ENCODE results near the gene BRD4. TPM values are rescaled to one million over a fixed set of nuclear protein-coding genes. Genes with fewer than 3 reads are reported as not detected.

The BRD4 gene
- total RNA-seq, 3 donors from 2014 or later: 102 to 113 (median 112) TPM

DNA sequence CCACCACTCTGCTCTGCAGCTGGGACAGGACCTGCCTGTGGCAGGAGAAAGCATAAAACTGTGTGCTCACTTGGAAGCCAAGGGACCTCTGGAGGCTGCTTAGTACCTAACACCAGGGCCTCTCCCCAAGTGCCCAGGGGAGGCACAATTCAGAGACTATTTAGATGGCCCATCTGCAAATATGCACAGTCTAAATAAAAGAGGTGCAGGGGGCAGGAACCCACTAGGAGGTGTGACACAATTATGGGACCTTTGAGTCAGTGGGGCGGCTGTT lies 67.5 kb downstream of the BRD4 start:
- H3K36me3 Mint-ChIP-seq (ENCODE audit: insufficient read depth): peaks cover 38% of the 10 kb centered on the region
- DNase-seq (no peak), ATAC-seq (no peak)
- H3K27me3 Mint-ChIP-seq (ENCODE audit: low read depth): no peaks in the 10 kb centered on the region
- no peak overlapping the region for H3K4me3 Mint-ChIP-seq
- H3K9me3 Mint-ChIP-seq: no peaks in the 10 kb centered on the region
- H3K4me1 Mint-ChIP-seq (ENCODE audit: low read depth): peaks cover 6% of the 10 kb centered on the region

DNA sequence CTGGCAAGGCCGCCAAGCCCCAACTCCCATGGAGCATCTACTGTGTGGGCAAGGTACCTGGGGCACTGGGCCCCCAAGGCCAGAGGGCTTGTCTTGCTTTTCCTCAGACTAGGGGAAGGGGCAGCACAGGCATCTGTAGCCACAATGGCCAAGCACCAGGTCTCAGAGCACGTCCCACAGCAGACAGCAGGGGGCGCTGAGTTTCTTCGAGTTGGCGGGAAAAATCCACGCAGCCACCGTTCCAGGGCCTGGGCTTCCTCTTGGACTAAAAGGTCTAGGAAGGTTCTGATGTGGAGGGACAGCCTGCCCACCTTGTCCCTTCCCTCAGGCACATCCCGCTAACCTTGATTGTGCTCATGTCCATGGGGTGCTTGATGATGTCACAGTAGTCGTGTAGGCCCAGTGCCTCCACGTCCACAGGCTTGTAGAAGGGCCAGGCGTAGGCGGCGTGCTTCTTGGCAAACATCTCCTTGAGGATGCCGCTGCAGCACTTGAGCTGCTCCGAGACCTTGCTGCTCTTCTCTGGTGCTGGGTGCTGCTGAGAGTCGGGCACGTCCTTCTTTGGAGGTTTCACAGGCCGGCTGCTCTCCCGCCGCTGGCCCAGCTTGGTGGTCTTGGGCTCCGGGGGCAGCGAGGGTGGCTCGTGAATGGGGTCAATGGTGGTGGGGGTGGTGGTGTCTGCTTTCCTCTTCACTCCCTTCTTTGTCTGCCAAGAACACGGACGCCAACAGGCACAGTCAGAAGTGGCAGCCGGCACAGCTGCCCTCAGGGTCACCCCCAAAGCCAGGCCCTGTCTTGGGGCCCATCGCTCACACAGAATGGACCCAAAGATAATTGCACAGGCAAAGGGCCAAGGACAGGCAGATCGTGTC lies 68.0 kb downstream of the BRD4 start:
- peak; percentile 74 for DNase-seq
- Mint-ChIP-seq H3K4me1 (ENCODE audit: low read depth) (peaks cover 3% of the 10 kb centered on the region), H3K9me3 (no peaks in the 10 kb centered on the region), H3K4me3 (no peak overlapping the region), H3K36me3 (ENCODE audit: insufficient read depth) (peaks cover 35% of the 10 kb centered on the region), H3K27me3 (ENCODE audit: low read depth) (no peaks in the 10 kb centered on the region)
- peak; percentile 65 to 79 for ATAC-seq

DNA sequence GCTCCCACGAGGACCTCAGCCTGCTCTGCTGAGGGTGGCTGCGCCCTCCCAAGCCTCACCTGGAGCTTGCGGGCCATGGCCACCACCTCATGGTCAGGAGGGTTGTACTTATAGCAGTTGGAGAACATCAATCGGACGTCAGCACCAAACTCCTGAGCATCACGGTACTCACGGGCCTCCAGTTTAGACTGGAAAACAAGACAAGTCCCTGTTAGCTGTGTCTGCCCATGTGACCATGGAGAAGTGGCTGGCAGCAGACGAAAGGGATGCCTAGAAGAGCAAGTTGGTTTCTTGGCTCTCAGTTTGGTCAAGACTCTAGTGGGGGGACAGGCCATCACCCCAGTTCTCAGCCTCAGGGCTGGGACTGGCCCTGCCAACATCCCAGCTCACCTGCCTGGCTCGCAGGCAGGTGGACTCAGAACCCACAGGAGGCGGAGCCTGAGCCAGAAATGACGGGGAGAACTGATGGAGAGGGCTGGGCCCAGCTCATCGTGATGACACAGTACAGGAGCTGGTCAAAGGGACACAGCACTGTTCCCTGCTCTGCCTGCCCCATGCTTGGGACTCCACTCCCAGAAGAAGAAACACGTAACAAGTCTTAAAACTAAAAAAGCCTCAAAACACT lies 68.9 kb downstream of the BRD4 start:
- Mint-ChIP-seq H3K36me3 (ENCODE audit: insufficient read depth) (peaks cover 37% of the 10 kb centered on the region), H3K4me1 (ENCODE audit: low read depth) (peaks cover 3% of the 10 kb centered on the region), H3K27me3 (ENCODE audit: low read depth) (no peaks in the 10 kb centered on the region), H3K9me3 (no peaks in the 10 kb centered on the region), H3K4me3 (no peak overlapping the region)
- DNase-seq (no peak), ATAC-seq (no peak)

DNA sequence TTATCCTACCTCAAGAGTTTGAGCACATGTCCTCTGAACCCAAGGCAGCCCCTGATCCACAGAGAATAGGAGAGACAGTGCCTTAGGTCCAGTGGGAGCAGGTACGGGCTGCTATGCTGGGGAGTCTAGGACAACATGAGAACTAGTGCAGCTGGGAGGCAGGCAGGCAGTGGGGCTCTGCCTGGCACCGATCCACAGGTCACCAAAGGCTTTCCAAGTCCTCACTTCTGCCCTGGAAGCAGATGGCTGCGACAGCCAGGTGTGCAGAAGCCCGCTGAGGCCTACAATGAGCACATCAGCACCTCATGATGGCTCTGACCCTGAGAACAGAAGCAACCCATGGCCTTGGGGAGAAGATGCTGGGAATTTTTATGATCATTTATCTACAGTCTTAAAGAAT lies 70.3 kb downstream of the BRD4 start:
- H3K36me3 Mint-ChIP-seq (ENCODE audit: insufficient read depth): peaks cover 31% of the 10 kb centered on the region
- H3K4me1 Mint-ChIP-seq (ENCODE audit: low read depth): no peaks in the 10 kb centered on the region
- no peaks in the 10 kb centered on the region for H3K27me3 Mint-ChIP-seq (ENCODE audit: low read depth)

DNA sequence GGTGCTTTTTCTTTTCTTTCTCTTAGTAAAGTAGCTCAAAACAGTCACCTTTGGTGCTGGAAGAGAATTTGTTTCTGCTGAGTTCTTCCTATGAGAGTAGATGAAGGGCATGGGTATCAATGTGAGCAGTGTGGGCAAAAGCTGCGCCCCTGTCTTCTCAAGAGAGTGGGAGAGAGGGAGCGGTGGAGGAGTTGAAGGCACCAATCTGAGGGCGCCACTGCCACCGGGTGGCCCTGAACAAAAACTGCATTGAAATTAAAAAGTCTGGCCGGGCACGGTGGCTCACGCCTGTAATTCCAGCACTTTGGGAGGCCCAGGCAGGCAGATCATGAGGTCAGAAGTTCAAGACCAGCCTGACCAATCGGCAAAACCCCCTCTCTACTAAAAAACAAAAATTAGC lies 71.4 kb downstream of the BRD4 start:
- H3K4me1 Mint-ChIP-seq (ENCODE audit: low read depth): no peaks in the 10 kb centered on the region
- H3K4me3 Mint-ChIP-seq: no peak overlapping the region
- no peaks in the 10 kb centered on the region for H3K9me3 Mint-ChIP-seq
- ATAC-seq: no peak
- H3K36me3 Mint-ChIP-seq (ENCODE audit: insufficient read depth): peaks cover 39% of the 10 kb centered on the region
- H3K27me3 Mint-ChIP-seq (ENCODE audit: low read depth): no peaks in the 10 kb centered on the region
- DNase-seq: no peak

More for the DNA sequence above, 70.3 kb downstream of the BRD4 start:
- Mint-ChIP-seq H3K4me3 (no peak overlapping the region), H3K9me3 (no peaks in the 10 kb centered on the region)
- ATAC-seq (no peak), DNase-seq (no peak)

DNA sequence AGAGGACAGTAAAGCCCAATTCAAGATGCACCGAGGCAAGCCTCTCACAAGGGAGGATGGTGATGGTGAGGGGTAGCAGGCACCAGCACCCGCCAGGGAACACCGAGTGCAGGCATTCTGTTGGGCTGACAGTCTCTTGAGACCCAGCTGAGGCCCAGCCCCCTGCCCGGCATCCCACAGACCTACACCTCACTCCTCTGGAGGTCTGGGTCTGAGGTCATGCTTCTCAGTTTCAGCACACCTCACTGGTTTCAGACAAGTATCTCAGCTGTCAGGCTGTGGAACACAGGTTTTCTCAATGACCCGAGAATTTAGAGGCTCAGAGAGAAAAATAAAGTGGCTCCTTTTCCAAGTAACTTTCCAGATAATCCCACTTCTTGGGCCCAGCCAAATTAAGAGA lies 72.4 kb downstream of the BRD4 start:
- Mint-ChIP-seq H3K4me1 (ENCODE audit: low read depth) (no peaks in the 10 kb centered on the region), H3K27me3 (ENCODE audit: low read depth) (no peaks in the 10 kb centered on the region), H3K4me3 (no peak overlapping the region), H3K36me3 (ENCODE audit: insufficient read depth) (peaks cover 42% of the 10 kb centered on the region), H3K9me3 (no peaks in the 10 kb centered on the region)
- DNase-seq (no peak), ATAC-seq (no peak)

DNA sequence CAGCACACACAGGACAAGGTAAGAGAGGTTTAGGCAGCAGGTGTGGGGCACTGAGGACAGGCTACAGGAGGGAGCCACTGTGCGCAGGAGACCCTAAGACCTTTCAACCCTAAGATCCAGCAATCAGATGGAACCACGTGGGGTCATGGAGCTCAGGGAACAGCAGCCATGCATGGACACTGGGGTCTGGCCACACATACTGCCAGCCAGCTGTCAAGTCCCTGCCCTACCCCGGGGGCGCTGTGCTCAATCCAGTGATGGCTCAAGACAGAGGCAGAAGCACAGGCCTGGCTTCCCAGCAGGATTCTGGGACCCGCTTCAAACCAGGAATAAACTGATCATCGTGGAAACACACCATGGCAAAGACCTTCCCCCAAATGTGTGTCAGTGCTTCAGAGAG lies 74.6 kb downstream of the BRD4 start:
- Mint-ChIP-seq H3K4me3 (no peak overlapping the region), H3K36me3 (ENCODE audit: insufficient read depth) (peaks cover 46% of the 10 kb centered on the region), H3K27me3 (ENCODE audit: low read depth) (no peaks in the 10 kb centered on the region), H3K4me1 (ENCODE audit: low read depth) (no peaks in the 10 kb centered on the region), H3K9me3 (no peaks in the 10 kb centered on the region)
- DNase-seq: no peak
- ATAC-seq: no peak

DNA sequence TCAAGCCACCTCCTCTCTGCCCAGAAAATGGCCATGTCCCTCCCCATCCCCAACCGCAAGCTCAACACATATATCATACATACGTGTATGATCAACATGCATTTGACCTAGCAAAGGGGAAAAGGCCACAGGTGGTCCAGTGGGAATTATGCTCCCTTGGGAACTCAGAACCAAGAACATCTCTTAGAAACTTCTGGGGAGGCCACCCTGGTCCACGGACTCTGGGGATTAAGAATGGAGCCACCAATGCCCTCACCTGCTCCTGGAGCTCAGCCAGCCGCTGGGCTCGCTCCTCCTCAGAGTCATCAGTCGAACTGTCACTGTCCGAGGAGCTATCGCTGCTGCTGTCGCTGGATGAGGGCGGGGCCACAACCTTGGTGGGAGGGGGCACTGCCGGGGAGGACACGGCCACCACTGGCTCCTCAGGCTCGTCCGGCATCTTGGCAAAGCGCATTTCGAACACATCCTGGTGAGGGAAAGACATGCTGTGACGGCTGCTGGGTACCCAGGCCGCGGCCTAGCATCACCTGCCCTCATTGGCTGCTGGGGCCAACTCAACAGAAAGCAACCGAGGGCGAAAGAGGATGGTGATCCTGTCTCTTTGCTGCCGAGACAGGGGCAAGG lies 75.5 kb downstream of the BRD4 start:
- Mint-ChIP-seq H3K36me3 (ENCODE audit: insufficient read depth) (peaks cover 52% of the 10 kb centered on the region), H3K4me1 (ENCODE audit: low read depth) (no peaks in the 10 kb centered on the region)
- no peak for ATAC-seq

DNA sequence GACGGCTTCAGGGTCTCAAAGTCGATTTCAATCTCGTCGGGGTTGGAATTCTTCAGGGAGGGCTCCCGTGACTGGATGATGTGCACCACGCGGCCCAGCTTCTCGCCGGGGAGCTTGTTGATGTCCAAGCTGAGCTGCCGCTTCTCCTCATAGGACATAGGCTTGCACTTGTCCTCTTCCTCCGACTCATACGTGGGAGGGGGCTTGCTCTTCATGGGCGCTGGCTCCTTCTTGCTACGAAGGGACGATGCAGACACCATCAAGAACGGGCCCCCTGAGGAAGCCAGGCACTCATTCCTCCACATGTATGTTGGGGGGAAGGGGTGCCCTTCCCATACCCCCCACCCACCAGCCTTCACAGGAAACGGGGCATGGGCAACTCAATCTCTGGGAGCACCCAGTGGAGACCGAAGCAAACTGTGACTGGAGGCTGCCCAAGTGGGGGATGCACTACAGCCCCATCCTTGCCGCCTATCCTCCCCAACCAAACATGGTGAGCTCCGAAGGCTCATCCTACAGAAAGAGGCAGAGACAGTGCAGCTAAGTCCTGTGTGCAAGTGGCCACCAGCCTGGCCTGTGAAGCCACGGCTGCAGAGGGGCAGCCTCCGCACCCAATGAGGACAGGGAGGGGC lies 76.9 kb downstream of the BRD4 start:
- ATAC-seq (no peak), DNase-seq (no peak)
- no peaks in the 10 kb centered on the region for H3K9me3 Mint-ChIP-seq
- H3K4me1 Mint-ChIP-seq (ENCODE audit: low read depth): no peaks in the 10 kb centered on the region
- no peak overlapping the region for H3K4me3 Mint-ChIP-seq
- no peaks in the 10 kb centered on the region for H3K27me3 Mint-ChIP-seq (ENCODE audit: low read depth)
- peaks cover 47% of the 10 kb centered on the region for H3K36me3 Mint-ChIP-seq (ENCODE audit: insufficient read depth)

More for the DNA sequence above, 75.5 kb downstream of the BRD4 start:
- no peak overlapping the region for H3K4me3 Mint-ChIP-seq
- no peaks in the 10 kb centered on the region for H3K27me3 Mint-ChIP-seq (ENCODE audit: low read depth)
- no peaks in the 10 kb centered on the region for H3K9me3 Mint-ChIP-seq
- no peak for DNase-seq

DNA sequence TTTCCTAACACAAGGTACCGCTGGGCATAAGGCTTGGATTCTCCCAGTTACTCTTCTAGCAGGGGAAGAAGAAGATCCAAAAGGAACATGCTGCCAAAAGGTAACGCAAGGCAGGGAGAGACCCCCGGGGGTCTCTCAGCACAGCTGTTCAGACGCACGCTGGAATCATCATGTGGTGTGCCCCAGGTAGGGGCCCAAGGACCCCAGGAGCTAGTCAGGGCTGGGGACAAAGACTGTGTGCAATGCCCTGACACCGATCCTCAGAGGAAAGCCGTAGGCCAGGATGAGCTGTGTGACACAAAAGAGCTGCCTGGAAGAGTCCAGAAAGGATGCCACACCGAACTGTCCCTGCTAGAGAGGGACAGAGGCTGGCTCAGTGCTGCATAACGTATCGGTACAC lies 77.8 kb downstream of the BRD4 start:
- Mint-ChIP-seq H3K9me3 (no peaks in the 10 kb centered on the region), H3K4me3 (no peak overlapping the region), H3K27me3 (ENCODE audit: low read depth) (no peaks in the 10 kb centered on the region), H3K4me1 (ENCODE audit: low read depth) (no peaks in the 10 kb centered on the region), H3K36me3 (ENCODE audit: insufficient read depth) (peaks cover 45% of the 10 kb centered on the region)
- no peak for DNase-seq
- no peak for ATAC-seq

DNA sequence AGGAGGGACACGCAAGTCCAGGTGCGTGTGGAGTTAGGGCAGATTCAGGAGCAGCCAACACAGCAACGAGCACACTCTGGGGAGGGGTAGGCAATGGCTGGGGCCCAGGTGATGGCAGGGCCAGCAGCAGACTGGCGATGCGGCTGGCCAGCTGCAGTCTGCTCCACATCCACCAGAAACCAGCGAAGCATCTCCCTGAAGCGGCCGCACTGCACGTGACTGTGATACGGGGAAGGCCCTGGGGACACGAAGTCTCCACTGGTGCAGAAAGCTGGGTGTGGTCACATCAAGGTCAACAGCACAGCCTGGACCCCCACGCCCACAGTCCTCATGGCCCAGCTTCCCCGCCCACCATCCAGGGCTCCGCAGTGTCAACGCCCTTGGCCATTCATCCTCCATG lies 78.8 kb downstream of the BRD4 start:
- Mint-ChIP-seq H3K4me3 (no peak overlapping the region), H3K9me3 (no peaks in the 10 kb centered on the region), H3K27me3 (ENCODE audit: low read depth) (no peaks in the 10 kb centered on the region), H3K4me1 (ENCODE audit: low read depth) (no peaks in the 10 kb centered on the region), H3K36me3 (ENCODE audit: insufficient read depth) (peaks cover 44% of the 10 kb centered on the region)
- DNase-seq: no peak
- no peak for ATAC-seq

DNA sequence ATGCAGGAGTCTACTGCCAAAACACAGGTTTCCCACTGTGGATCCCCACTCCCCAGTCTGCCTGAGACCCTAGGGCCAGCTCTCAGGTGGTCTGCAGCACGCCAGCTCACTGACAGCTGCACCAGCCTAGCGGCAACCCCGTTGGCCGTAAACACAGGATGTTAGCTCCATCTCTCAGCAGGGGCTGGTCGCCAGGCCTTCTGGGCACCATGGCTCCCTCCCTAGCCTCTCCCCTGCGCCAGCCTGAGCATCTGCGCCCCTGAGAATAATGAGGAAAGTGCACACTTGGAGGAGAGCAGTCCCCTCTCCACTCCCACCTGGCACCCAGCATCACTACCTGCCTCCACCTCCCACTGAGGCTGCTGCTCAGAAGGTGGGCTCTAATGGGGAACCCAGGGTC lies 79.3 kb downstream of the BRD4 start:
- Mint-ChIP-seq H3K4me1 (ENCODE audit: low read depth) (no peaks in the 10 kb centered on the region), H3K9me3 (no peaks in the 10 kb centered on the region), H3K27me3 (ENCODE audit: low read depth) (no peaks in the 10 kb centered on the region), H3K4me3 (no peak overlapping the region), H3K36me3 (ENCODE audit: insufficient read depth) (peaks cover 47% of the 10 kb centered on the region)
- ATAC-seq: no peak
- no peak for DNase-seq

DNA sequence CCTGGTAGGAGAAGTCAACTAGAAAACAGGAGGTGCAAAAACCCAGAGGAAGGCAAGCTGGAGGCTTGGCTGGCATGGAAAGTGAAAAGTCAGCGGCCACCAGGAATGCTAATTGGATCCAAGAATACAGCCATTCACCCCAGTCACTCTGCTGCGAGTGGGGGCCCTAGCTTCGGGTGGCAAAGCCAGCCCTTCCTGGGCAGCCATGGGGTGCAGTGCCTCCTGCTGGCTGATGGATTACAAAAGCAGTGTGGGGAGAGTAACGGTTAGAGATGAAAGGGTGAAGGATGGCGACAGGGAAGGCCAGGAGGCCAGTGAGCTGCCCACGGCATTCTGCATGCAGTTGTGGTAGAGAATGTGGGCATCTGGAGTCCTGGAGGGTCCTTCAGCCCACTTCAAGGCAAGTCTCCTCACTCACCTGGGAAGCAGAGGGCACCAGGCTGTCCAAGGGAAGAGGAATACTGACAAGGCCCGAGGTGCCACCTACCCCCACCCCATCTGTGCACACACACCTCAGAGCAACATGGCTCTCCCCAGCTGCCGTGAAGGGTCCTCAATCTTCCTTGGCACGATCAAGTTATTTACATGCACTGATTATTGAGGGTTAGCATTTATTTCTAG lies 79.8 kb downstream of the BRD4 start:
- no peaks in the 10 kb centered on the region for H3K9me3 Mint-ChIP-seq
- no peaks in the 10 kb centered on the region for H3K27me3 Mint-ChIP-seq (ENCODE audit: low read depth)
- DNase-seq (no peak), ATAC-seq (no peak)
- no peaks in the 10 kb centered on the region for H3K4me1 Mint-ChIP-seq (ENCODE audit: low read depth)
- no peak overlapping the region for H3K4me3 Mint-ChIP-seq
- H3K36me3 Mint-ChIP-seq (ENCODE audit: insufficient read depth): peaks cover 48% of the 10 kb centered on the region

DNA sequence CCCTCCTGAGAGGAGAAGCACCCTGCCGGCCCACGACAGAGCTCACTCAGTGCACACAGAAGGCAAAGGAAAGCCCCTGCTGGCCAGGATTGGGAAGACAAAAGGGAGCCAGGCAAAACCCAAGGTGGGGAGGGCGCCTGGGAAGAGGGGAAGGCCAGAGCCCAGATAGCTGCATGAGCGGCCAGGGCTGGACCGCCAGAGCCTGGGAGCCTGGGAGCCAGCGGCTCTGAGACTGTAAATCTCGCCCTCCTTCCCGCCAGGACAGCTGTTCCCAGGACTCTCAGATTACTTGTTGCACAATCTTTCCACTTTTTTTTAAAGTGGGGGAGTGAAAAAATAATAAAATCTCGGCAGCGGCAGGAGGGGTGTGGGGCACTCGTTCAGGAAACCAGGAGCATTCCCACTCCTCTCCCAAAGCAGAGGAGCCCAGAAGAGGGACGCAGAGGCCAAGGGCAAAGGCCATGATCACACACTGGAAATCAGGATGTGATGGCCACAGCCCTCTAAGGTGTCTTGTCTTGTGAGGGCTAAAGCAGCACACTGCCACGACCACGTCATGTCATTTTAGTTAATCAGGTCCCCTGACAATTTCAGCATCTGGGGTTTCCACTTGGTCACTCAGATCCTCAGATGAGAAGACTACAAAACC lies 80.5 kb downstream of the BRD4 start:
- Mint-ChIP-seq H3K4me1 (ENCODE audit: low read depth) (no peaks in the 10 kb centered on the region), H3K27me3 (ENCODE audit: low read depth) (no peaks in the 10 kb centered on the region), H3K4me3 (no peak overlapping the region), H3K36me3 (ENCODE audit: insufficient read depth) (peaks cover 43% of the 10 kb centered on the region), H3K9me3 (no peaks in the 10 kb centered on the region)
- DNase-seq (no peak), ATAC-seq (no peak)

Measured in activated T-cell treated with anti-CD3 and anti-CD28 coated beads, Interleukin-2, amount 50 U/mL, for 4 hours (primary cell).